ENCODE measurements around the gene TAS2R30.
"Not testable (repeated sequence)": the region's sequence is repeated elsewhere in the genome, so short reads cannot be mapped to it uniquely, and the experiment has no call there.

TAS2R30 gene

DNA sequence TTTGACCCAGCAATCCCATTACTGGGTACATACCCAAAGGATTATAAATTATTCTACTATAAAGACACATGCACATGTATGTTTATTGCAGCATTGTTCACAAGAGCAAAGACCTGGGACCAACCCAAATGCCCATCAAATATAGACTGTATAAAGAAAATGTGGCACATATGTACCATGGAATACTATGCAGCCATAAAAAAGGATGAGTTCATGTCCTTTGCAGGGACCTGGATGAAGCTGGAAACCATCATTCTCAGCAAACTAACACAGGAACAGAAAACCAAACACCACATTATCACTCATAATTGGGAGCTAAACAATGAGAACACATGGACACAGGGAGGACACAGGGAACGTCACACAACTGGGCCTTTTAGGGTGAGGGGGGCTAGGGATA is 20.3 kb downstream of the TAS2R30 start:
- DNase-seq: not testable (repeated sequence)

DNA sequence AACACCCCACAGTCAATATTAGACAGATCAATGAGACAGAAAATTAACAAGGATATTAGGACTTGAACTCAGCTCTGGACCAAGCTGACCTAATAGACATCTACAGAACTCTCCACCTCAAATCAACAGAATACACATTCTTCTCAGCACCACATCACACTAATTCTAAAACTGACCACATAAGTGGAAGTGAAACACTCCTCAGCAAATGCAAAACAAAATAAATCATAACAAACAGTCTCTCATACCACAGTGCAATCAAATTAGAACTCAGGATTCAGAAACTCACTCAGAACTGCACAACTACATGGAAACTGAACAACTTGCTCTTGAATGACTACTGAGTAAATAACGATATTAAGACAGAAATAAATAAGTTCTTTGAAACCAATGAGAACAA is 23.2 kb downstream of the TAS2R30 start:
- not testable (repeated sequence) for DNase-seq

DNA sequence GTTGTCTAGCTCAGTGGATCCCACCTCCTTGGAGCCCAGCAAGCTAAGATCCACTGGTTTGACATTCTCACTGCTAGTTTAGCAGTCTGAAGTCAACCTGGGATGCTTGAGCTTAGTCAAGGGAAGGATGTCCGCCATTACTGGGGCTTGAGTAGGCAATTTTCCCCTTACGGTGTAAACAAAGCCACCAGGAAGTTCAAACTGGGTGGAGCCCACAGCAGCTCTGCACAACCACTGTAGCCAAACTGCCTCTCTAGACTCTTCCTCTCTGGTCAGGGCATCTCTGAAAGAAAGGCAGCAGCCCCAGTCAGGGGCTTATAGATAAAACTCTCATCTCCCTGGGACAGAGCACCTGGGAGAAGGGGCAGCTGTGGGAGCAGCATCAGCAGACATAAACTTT is 25.6 kb downstream of the TAS2R30 start:
- DNase-seq: no peak

DNA sequence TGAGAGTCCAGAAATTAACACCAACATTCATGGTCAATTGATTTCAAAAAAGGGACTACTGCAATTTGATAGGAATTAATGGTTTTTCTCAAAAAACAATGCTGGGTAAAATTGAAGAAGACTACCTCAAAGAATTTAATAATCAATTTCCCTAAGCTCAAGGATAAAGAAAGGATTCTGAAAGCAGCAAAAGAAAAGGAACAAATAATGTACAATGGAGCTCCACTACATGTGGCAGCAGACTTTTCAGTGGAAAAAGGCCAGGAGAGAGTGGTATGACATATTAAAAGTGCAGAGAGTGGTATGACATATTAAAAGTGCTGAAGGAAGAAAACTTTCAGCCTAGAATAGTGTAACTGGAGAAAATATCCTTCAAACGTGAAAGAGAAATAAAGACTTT is 26.7 kb downstream of the TAS2R30 start:
- no peak for DNase-seq

DNA sequence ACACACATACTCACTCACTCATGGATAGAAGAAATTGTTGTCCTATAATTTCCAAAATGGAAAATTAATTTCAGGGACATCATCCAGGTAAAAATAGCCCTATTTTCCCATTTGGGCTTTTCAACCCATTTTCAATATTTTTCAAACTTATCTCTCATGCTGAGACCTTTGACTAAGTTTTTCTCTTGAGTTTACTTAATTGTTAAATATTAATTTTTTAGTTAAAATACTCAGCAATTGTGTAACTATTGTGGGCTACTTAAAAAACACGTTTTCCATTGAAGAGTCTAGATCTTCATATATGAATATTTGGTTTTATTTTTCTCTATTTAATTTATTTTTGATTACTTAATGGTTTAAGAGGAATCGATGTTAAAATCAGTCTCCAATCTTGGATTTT is 28.2 kb downstream of the TAS2R30 start:
- no peak for DNase-seq

DNA sequence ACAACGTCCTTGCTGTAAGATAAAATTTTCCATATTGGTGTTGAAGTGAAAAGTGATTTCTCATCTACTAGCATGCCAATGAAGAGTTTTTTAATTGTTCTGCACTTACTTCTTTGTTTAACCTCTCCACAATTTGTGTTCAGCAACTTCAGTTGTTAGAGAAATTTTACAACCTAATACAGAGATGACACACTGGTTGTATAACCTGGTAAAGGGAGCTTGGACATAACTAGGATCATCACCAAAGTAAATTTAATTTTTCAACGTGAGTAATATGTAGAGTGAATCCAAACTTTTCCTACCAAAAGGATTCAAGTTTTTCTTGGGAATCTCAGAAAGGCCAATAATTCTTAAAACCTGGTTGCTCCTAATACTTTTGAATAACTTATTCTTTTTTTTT is 28.9 kb downstream of the TAS2R30 start:
- DNase-seq: no peak

DNA sequence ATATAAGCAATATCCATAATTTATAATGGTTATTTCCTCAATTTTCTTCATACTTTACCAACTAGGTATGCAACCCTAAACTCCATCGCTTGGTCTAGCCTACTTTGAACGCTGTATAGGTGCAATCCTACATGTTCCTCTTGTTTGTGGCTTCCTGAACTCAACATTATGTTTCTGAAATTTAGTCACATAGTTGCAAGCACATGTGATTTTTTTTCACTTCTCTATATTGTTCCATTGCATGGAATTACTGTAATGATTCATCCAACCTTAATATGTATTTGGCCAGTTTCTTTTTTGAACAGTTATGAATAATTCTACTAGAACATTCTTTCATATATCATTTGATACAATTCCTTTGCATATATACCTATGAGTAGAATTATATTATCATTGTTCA is 39.5 kb downstream of the TAS2R30 start:
- not testable (repeated sequence) for DNase-seq

DNA sequence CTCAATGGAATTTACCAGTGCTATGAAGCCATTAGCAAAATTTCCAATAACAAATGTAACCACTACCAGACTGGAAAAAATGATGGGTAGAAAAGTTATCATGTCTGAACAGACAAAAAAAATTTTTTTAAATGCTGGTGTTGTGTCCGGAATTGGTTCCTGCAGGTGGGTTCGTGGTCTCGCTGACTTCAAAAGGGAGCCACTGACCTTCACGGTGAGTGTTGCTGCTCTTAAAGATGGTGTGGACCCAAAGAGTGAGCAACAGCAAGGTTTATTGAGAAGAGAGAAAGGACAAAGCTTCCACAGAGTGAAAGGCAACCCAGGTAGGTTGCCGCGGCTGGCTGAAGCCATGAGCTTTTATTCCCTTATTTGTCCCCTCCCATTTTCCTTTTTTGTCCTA is 42.3 kb downstream of the TAS2R30 start, which contains the start of gene TAS2R43:
TSS of gene TAS2R43 (minus strand) at position 186 of the 400 bp plus-strand sequence. CDS start at position 102, 84 bp downstream.
- no peak for DNase-seq

DNA sequence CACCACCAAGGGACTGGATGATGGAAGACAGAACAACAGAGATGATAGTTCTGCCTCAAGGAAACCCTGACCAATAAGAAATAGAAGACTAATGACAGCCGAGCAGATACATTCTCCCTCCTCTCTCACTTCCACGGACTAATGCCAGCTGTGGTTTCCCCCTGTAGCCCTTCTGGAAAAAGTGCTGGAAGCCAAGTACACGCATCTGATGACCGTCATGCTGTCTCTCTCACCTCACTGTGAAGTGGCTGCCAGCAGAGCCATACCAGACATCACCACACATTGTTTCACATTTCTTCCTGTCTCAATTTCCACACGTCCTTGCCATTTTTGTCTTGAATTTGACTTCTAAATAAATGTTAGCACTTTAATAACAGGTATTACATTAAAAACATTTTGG is 45.2 kb downstream of the TAS2R30 start:
- DNase-seq: no peak

DNA sequence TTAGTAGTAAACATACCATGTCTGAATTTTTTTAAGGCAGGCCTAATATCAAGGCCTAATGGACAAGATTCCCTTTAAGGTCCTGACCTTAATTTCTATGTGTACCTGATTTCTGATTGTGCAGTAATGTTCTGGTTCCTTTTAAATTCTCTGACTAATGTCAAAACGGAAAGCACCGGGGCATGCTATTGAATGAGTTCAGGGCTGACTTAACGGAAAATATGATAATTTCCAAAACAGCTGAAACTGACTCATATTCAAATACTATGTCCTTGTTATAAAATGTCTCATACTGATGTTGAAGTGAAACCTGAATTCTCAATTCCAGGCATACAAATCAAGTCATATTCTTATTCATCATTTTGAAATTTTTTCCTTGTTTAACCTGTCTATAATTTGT is 49.0 kb downstream of the TAS2R30 start:
- no peak for DNase-seq

All from GOT3 (cell line).